Measurements from ENCODE around the gene SPRY4. TPM values are rescaled to one million over a fixed set of nuclear protein-coding genes. Genes with fewer than 3 reads are reported as not detected.

SPRY4 gene
- total and polyA plus RNA-seq, 2 of the 13 experiments (the other 11 are each of a cell fraction or from before 2014, with no cell fraction given) = 8.9 to 17.8 TPM

GRCh38 chr5:142356716-142357468 lies 32.1 kb upstream of the SPRY4 start (continued):
- TF ChIP-seq ZNF142 (CRISPR knock-in tag; IDR thresholded peaks at IDR 0.05) (peak; percentile 67; the same call in 1 of the 2 replicates), ZNF792 (CRISPR knock-in tag; IDR thresholded peaks at IDR 0.05) (peak; percentile 18; the same call in 1 of the 2 replicates), MIER2 (CRISPR knock-in tag; IDR thresholded peaks at IDR 0.05) (no peak), HOMEZ (CRISPR knock-in tag; IDR thresholded peaks at IDR 0.05; ENCODE audit: low read depth) (peak; percentile 45; the same call in 1 of the 2 replicates), MYC (CRISPR knock-in tag; IDR thresholded peaks at IDR 0.05; ENCODE audit: borderline replicate concordance) (peak; percentile 61; the same call in 1 of the 2 replicates), GABPB1 (CRISPR knock-in tag; IDR thresholded peaks at IDR 0.05) (peak; percentile 85), MAZ (IDR thresholded peaks at IDR 0.05; ENCODE audit: borderline replicate concordance, low read depth, low read length) (peak; percentile 91), MAZ (CRISPR knock-in tag; IDR thresholded peaks at IDR 0.05; ENCODE audit: low read depth) (peak; percentile 93), MED8 (CRISPR knock-in tag; IDR thresholded peaks at IDR 0.05; ENCODE audit: insufficient replicate concordance) (peak; percentile 35), NR2F6 (IDR thresholded peaks at IDR 0.05) (0 out of 2 replicates have a peak, but pooled peaks have one; percentile 22), NR2F6 (CRISPR knock-in tag; IDR thresholded peaks at IDR 0.05) (peak; percentile 76), PRMT3 (CRISPR knock-in tag; IDR thresholded peaks at IDR 0.05; ENCODE audit: borderline replicate concordance, low read depth) (peak; percentile 61; the same call in 1 of the 2 replicates), CHD4 (IDR thresholded peaks at IDR 0.05; ENCODE audit: borderline replicate concordance, low read length) (peak; percentile 50; the same call in 1 of the 2 replicates), LRRFIP1 (CRISPR knock-in tag; conservative IDR thresholded peaks at IDR 0.05) (no peak), ZFP36L2 (CRISPR knock-in tag; IDR thresholded peaks at IDR 0.05) (no peak), ZNF740 (CRISPR knock-in tag; IDR thresholded peaks at IDR 0.05) (peak; percentile 91), ZBTB7B (CRISPR knock-in tag; IDR thresholded peaks at IDR 0.05) (peak; percentile 93; the same call in 1 of the 2 replicates)
- TF ChIP-seq, protein P1, sequence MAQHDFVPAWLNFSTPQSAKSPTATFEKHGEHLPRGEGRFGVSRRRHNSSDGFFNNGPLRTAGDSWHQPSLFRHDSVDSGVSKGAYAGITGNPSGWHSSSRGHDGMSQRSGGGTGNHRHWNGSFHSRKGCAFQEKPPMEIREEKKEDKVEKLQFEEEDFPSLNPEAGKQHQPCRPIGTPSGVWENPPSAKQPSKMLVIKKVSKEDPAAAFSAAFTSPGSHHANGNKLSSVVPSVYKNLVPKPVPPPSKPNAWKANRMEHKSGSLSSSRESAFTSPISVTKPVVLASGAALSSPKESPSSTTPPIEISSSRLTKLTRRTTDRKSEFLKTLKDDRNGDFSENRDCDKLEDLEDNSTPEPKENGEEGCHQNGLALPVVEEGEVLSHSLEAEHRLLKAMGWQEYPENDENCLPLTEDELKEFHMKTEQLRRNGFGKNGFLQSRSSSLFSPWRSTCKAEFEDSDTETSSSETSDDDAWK (CRISPR knock-in tag; IDR thresholded peaks at IDR 0.05) = no peak

Data from HepG2 (cell line).